ENCODE measurements around the gene PLPP2. TPM values are rescaled to one million over a fixed set of nuclear protein-coding genes. Genes with fewer than 3 reads are reported as not detected.
"Not testable (repeated sequence)": the region's sequence is repeated elsewhere in the genome, so short reads cannot be mapped to it uniquely, and the experiment has no call there.

The PLPP2 gene
- total RNA-seq, 1 experiment from 2014 or later, result 143 TPM

DNA sequence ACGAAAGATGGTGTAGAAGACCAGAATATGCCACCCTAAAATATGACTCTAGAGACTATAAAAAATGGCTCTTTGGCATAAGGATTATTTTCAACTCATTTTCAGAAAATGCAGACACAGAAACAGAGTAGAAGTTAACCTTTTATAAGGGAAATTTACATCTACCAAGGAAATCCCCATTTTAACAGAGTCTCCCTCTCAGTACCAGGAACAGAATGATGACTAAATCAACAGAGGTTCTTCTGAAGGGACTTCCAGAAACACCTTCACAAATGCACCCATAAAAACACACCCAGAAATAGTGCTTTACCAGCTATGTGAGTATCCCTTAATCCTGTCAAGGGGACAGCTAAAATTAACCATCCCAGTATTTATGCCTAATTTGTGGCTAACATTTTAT lies 29.1 kb downstream of the PLPP2 start:
- DNase-seq, result no peak
- no peaks in the 10 kb centered on the region for H3K36me3 ChIP-seq (ENCODE audit: low read depth)
- intact Hi-C loops (cut with micrococcal nuclease; ENCODE audit: unreplicated experiment), result no loop called here
- H3K9me3 ChIP-seq (ENCODE audit: insufficient read depth, low read depth), result no peaks in the 10 kb centered on the region
- ChIA-PET CTCF (no interaction called here), POLR2A (ENCODE audit: unreplicated experiment) (no interaction called here)
- no peaks in the 10 kb centered on the region for H3K4me1 ChIP-seq (replicated peaks; ENCODE audit: insufficient read depth)
- H3K4me2 ChIP-seq, result no peak overlapping the region
- no peaks in the 10 kb centered on the region for H3K9me2 ChIP-seq (ENCODE audit: insufficient read depth)
- no peaks in the 10 kb centered on the region; the same call in 1 of the 2 replicates for H4K20me1 ChIP-seq (ENCODE audit: insufficient read depth)
- H3F3A ChIP-seq (ENCODE audit: insufficient read depth, low read depth), result no peaks in the 10 kb centered on the region
- BruUV-seq (replicated peaks), result no TSS peak
- H3K4me3 ChIP-seq, result no peak overlapping the region
- peaks cover 9% of the 10 kb centered on the region; the same call in 1 of the 2 replicates for H3K27me3 ChIP-seq (ENCODE audit: insufficient read depth, low read depth)
- H3K79me2 ChIP-seq (ENCODE audit: low read depth), result no peaks in the 10 kb centered on the region
- TF ChIP-seq, protein P1, sequence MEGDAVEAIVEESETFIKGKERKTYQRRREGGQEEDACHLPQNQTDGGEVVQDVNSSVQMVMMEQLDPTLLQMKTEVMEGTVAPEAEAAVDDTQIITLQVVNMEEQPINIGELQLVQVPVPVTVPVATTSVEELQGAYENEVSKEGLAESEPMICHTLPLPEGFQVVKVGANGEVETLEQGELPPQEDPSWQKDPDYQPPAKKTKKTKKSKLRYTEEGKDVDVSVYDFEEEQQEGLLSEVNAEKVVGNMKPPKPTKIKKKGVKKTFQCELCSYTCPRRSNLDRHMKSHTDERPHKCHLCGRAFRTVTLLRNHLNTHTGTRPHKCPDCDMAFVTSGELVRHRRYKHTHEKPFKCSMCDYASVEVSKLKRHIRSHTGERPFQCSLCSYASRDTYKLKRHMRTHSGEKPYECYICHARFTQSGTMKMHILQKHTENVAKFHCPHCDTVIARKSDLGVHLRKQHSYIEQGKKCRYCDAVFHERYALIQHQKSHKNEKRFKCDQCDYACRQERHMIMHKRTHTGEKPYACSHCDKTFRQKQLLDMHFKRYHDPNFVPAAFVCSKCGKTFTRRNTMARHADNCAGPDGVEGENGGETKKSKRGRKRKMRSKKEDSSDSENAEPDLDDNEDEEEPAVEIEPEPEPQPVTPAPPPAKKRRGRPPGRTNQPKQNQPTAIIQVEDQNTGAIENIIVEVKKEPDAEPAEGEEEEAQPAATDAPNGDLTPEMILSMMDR (conservative IDR thresholded peaks at IDR 0.05), result no peak
- TF ChIP-seq EZH2 (IDR thresholded peaks at IDR 0.05; ENCODE audit: low read depth), result no peak
- no peak overlapping the region for H2AFZ ChIP-seq
- no peak overlapping the region for H3K27ac ChIP-seq

- DNase-seq; intact Hi-C loops (cut with micrococcal nuclease; ENCODE audit: unreplicated experiment); H3K27ac ChIP-seq; H3K4me2 ChIP-seq; CTCF ChIA-PET; H2AFZ ChIP-seq; H3K4me3 ChIP-seq; H3K4me1 ChIP-seq (replicated peaks; ENCODE audit: insufficient read depth); POLR2A ChIA-PET (ENCODE audit: unreplicated experiment); H3K9me2 ChIP-seq (ENCODE audit: insufficient read depth); H3K9me3 ChIP-seq (ENCODE audit: insufficient read depth, low read depth); H3F3A ChIP-seq (ENCODE audit: insufficient read depth, low read depth); H4K20me1 ChIP-seq (ENCODE audit: insufficient read depth); H3K36me3 ChIP-seq (ENCODE audit: low read depth); H3K79me2 ChIP-seq (ENCODE audit: low read depth); BruUV-seq (replicated peaks): not testable (repeated sequence)
- peaks cover 31% of the 10 kb centered on the region for H3K27me3 ChIP-seq (ENCODE audit: insufficient read depth, low read depth)
Observed at GRCh38 chr19:256804-257203, 34.4 kb downstream of the PLPP2 start.

GRCh38 chr19:252421-253186 lies 38.6 kb downstream of the PLPP2 start:
- H2AFZ ChIP-seq; H4K20me1 ChIP-seq (ENCODE audit: insufficient read depth); CTCF ChIA-PET; H3K9me3 ChIP-seq (ENCODE audit: insufficient read depth, low read depth); H3K36me3 ChIP-seq (ENCODE audit: low read depth); H3K27ac ChIP-seq; POLR2A ChIA-PET (ENCODE audit: unreplicated experiment); H3K9me2 ChIP-seq (ENCODE audit: insufficient read depth); H3K4me3 ChIP-seq; BruUV-seq (replicated peaks); H3K4me1 ChIP-seq (replicated peaks; ENCODE audit: insufficient read depth); H3F3A ChIP-seq (ENCODE audit: insufficient read depth, low read depth); DNase-seq; H3K4me2 ChIP-seq; intact Hi-C loops (cut with micrococcal nuclease; ENCODE audit: unreplicated experiment); H3K79me2 ChIP-seq (ENCODE audit: low read depth): not testable (repeated sequence)
- peaks cover 29% of the 10 kb centered on the region for H3K27me3 ChIP-seq (ENCODE audit: insufficient read depth, low read depth)

DNA sequence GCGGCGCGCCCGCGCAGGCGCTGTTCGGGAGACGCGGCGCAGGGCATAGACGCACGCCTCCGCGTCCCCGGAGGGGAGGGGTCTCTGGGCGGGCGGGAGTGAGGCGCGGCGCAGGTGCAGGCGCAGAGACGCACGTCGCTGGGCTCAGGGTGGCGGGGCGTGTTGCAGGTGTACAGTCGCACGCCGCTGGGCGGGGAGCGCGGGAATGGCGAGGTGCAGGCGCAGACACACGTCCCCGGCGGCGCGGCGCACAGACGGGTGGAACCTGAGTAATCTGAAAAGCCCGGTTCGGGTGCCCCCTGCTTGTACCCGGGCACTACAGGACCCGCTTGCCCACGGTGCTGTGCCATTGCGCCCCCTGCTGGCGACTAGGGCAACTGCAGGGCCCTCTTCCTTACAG lies 44.7 kb downstream of the PLPP2 start:
- ChIA-PET POLR2A (ENCODE audit: unreplicated experiment) (no interaction called here), CTCF (no interaction called here)
- no peaks in the 10 kb centered on the region for H3K9me3 ChIP-seq (ENCODE audit: insufficient read depth, low read depth)
- H4K20me1 ChIP-seq (ENCODE audit: insufficient read depth), result no peaks in the 10 kb centered on the region
- no peak overlapping the region for H3K4me3 ChIP-seq
- no peaks in the 10 kb centered on the region for H3K9me2 ChIP-seq (ENCODE audit: insufficient read depth)
- H3K79me2 ChIP-seq (ENCODE audit: low read depth), result no peaks in the 10 kb centered on the region
- H3K27me3 ChIP-seq (ENCODE audit: insufficient read depth, low read depth), result no peaks in the 10 kb centered on the region
- no peak overlapping the region for H3K4me2 ChIP-seq
- H3K27ac ChIP-seq, result no peak overlapping the region
- H3K4me1 ChIP-seq (replicated peaks; ENCODE audit: insufficient read depth), result no peaks in the 10 kb centered on the region
- intact Hi-C loops (cut with micrococcal nuclease; ENCODE audit: unreplicated experiment), result no loop called here
- no peaks in the 10 kb centered on the region for H3K36me3 ChIP-seq (ENCODE audit: low read depth)
- no peaks in the 10 kb centered on the region for H3F3A ChIP-seq (ENCODE audit: insufficient read depth, low read depth)
- no TSS peak for BruUV-seq (replicated peaks)
- DNase-seq, result no peak
- no peak overlapping the region for H2AFZ ChIP-seq
- TF ChIP-seq, protein P1 (conservative IDR thresholded peaks at IDR 0.05), result no peak
- no peak for TF ChIP-seq EZH2 (IDR thresholded peaks at IDR 0.05; ENCODE audit: low read depth)

GRCh38 chr19:245900-246299 lies 45.3 kb downstream of the PLPP2 start:
- CTCF ChIA-PET; H4K20me1 ChIP-seq (ENCODE audit: insufficient read depth); H3K27ac ChIP-seq; H3K27me3 ChIP-seq (ENCODE audit: insufficient read depth, low read depth); H3F3A ChIP-seq (ENCODE audit: insufficient read depth, low read depth); H3K4me1 ChIP-seq (replicated peaks; ENCODE audit: insufficient read depth); H3K4me3 ChIP-seq; BruUV-seq (replicated peaks); H3K4me2 ChIP-seq; H3K79me2 ChIP-seq (ENCODE audit: low read depth); H3K36me3 ChIP-seq (ENCODE audit: low read depth); H3K9me2 ChIP-seq (ENCODE audit: insufficient read depth); intact Hi-C loops (cut with micrococcal nuclease; ENCODE audit: unreplicated experiment); DNase-seq; POLR2A ChIA-PET (ENCODE audit: unreplicated experiment); H2AFZ ChIP-seq; H3K9me3 ChIP-seq (ENCODE audit: insufficient read depth, low read depth): not testable (repeated sequence)

Data from PC-9 (cell line).